HG03135 (cell line): ENCODE measurements around the gene PRRG4.
A peak's percentile ranks its signal among the peaks of the same experiment; 100 is the strongest.
"Not testable (repeated sequence)": the region's sequence is repeated elsewhere in the genome, so short reads cannot be mapped to it uniquely, and the experiment has no call there.

ENCODE experiments used
- ATAC-seq: cut with Tn5 transposase; IDR thresholded peaks from one replicate; pipeline ENCODE4 v1.9.1; 2021; ENCODE audit warnings: mild to moderate bottlenecking, moderate library complexity; ENCODE audit not compliant: unreplicated experiment

Gene PRRG4

GRCh38 chr11:32829680-32830412 lies at the start of gene PRRG4:
PRRG4 (plus strand) TSS chr11:32829927; CDS start chr11:32830530, 603 bp downstream.
- peak; percentile 74 for ATAC-seq

GRCh38 chr11:32780839-32781238 lies 48.9 kb upstream of the PRRG4 start:
- ATAC-seq, result not testable (repeated sequence)

GRCh38 chr11:32781721-32782120 lies 48.0 kb upstream of the PRRG4 start:
- no peak for ATAC-seq

GRCh38 chr11:32785262-32785661 lies 44.5 kb upstream of the PRRG4 start:
- no peak for ATAC-seq

GRCh38 chr11:32786811-32787210 lies 42.9 kb upstream of the PRRG4 start:
- no peak for ATAC-seq

- no peak for ATAC-seq
Observed at GRCh38 chr11:32790916-32791315, 38.8 kb upstream of the PRRG4 start.

- no peak for ATAC-seq
Observed at GRCh38 chr11:32792111-32792947, 37.4 kb upstream of the PRRG4 start.

GRCh38 chr11:32792948-32793475 lies 36.7 kb upstream of the PRRG4 start:
- ATAC-seq, result peak; percentile 63

GRCh38 chr11:32794439-32794838 lies 35.3 kb upstream of the PRRG4 start, which contains the start of gene CCDC73:
CCDC73 (minus strand) TSS chr11:32794662; CDS start chr11:32760243, 34,419 bp downstream.
- no peak for ATAC-seq

GRCh38 chr11:32796425-32796824 lies 33.3 kb upstream of the PRRG4 start:
- ATAC-seq, result no peak

- peak; percentile 98 for ATAC-seq
Observed at GRCh38 chr11:32809313-32809712, 20.4 kb upstream of the PRRG4 start.

- no peak for ATAC-seq
Observed at GRCh38 chr11:32817181-32817851, 12.4 kb upstream of the PRRG4 start.

- no peak for ATAC-seq
Observed at GRCh38 chr11:32817852-32818183, 11.9 kb upstream of the PRRG4 start.

GRCh38 chr11:32819187-32819586 lies 10.5 kb upstream of the PRRG4 start:
- ATAC-seq, result no peak

- ATAC-seq, result no peak
Observed at GRCh38 chr11:32820497-32820896, 9.2 kb upstream of the PRRG4 start.

- ATAC-seq, result no peak
Observed at GRCh38 chr11:32821517-32821916, 8.2 kb upstream of the PRRG4 start.

GRCh38 chr11:32821917-32822560 lies 7.7 kb upstream of the PRRG4 start:
- no peak for ATAC-seq

- not testable (repeated sequence) for ATAC-seq
Observed at GRCh38 chr11:32823617-32824016, 6.1 kb upstream of the PRRG4 start.

- ATAC-seq, result no peak
Observed at GRCh38 chr11:32826113-32826512, 3.6 kb upstream of the PRRG4 start.

GRCh38 chr11:32827276-32827675 lies 2.5 kb upstream of the PRRG4 start:
- no peak for ATAC-seq
